Vein endothelial cell (primary cell): ENCODE data around the gene IP6K2. TPM values are rescaled to one million over a fixed set of nuclear protein-coding genes. Genes with fewer than 3 reads are reported as not detected.

ENCODE experiments used
- small RNA-seq: library from RNA; depleted of rRNA; stranded (forward); fragments of <200 nt; gene quantifications from one replicate; pipeline ENCODE3, GENCODE V24; 2012
- total RNA-seq: library from RNA; depleted of rRNA; stranded (reverse); fragments of >200 nt; gene quantifications from 2 replicates; pipeline ENCODE4 v1.2.3, GENCODE V29; 2012

IP6K2 gene
- total RNA-seq: 58.8 and 67.6 TPM in 2 replicates

GRCh38 chr3:48716982-48717746, at the start of gene IP6K2:
Gene IP6K2 (minus strand): TSS chr3:48717221. CDS start chr3:48695291, 21,930 bp downstream.

GRCh38 chr3:48685603-48686511, 31.2 kb downstream of the IP6K2 start, which contains the start of gene NCKIPSD:
Gene NCKIPSD (minus strand): TSS chr3:48685915. CDS start chr3:48685807, 108 bp downstream.

GRCh38 chr3:48662753-48663488, 54.1 kb downstream of the IP6K2 start, which contains the start of gene CELSR3:
Gene CELSR3 (minus strand): TSS chr3:48662886. CDS start chr3:48662634, 252 bp downstream.

Small RNAs within 50 kb of the gene (small RNA-seq; reads per million reads assigned to genes)
- not detected for gene AC141002.1

Other genes starting within 250 kb of the IP6K2 start
- gene SHISA5, start 213.0 kb downstream of the IP6K2 start, total RNA-seq: 129 and 145 TPM in 2 replicates
- 2.9 and 4.9 TPM in 2 replicates for gene PFKFB4, start 160.4 kb downstream of the IP6K2 start, total RNA-seq
- not detected in 2 replicates for gene UCN2, start 153.4 kb downstream of the IP6K2 start, total RNA-seq
- gene COL7A1, start 121.9 kb downstream of the IP6K2 start, total RNA-seq: under 0.01 and 0.19 TPM in 2 replicates
- gene UQCRC1, start 107.6 kb downstream of the IP6K2 start, total RNA-seq: 290 and 321 TPM in 2 replicates
- gene TMEM89, start 95.5 kb downstream of the IP6K2 start, total RNA-seq: not detected in 2 replicates
- gene SLC26A6, start 81.8 kb downstream of the IP6K2 start, total RNA-seq: 16.0 and 20.4 TPM in 2 replicates
- gene CELSR3, start 54.3 kb downstream of the IP6K2 start, total RNA-seq: 0.65 and 0.76 TPM in 2 replicates
- gene NCKIPSD, start 31.3 kb downstream of the IP6K2 start, total RNA-seq: 9.6 and 13.4 TPM in 2 replicates
- 58.5 and 71.6 TPM in 2 replicates for gene PRKAR2A, start 130.7 kb upstream of the IP6K2 start, total RNA-seq
- gene SLC25A20, start 181.7 kb upstream of the IP6K2 start, total RNA-seq: 14.4 and 15.2 TPM in 2 replicates
- 70.8 and 74.8 TPM in 2 replicates for gene ARIH2, start 201.6 kb upstream of the IP6K2 start, total RNA-seq